Measurements from ENCODE around the gene IL17B. TPM values are rescaled to one million over a fixed set of nuclear protein-coding genes. Genes with fewer than 3 reads are reported as not detected.
A peak's percentile ranks its signal among the peaks of the same experiment; 100 is the strongest.

Gene IL17B
- total RNA-seq, 4 donors from 2014 or later: 1.2 TPM; not detected in 3

GRCh38 chr5:149415066-149415967 lies 36.2 kb upstream of the IL17B start:
- intact Hi-C loops (cut with DNase I; ENCODE audit: low total_unique reads): no loop called here
- Histone ChIP-seq H3K9me3 (no peaks in the 10 kb centered on the region), H3K36me3 (no peaks in the 10 kb centered on the region), H3K27me3 (no peaks in the 10 kb centered on the region), H3K4me3 (no peak overlapping the region), H3K27ac (peak overlapping the region; percentile 29 to 60 (median 48)), H3K4me1 (peaks cover 7 to 8% of the 10 kb centered on the region in 2 donors)
- in situ Hi-C loops (cut with MboI; ENCODE audit: low sequenced_read_pairs in 4 of 4): no loop called here
- TF ChIP-seq POLR2A (IDR thresholded peaks at IDR 0.05): no peak
- TF ChIP-seq, protein P1, sequence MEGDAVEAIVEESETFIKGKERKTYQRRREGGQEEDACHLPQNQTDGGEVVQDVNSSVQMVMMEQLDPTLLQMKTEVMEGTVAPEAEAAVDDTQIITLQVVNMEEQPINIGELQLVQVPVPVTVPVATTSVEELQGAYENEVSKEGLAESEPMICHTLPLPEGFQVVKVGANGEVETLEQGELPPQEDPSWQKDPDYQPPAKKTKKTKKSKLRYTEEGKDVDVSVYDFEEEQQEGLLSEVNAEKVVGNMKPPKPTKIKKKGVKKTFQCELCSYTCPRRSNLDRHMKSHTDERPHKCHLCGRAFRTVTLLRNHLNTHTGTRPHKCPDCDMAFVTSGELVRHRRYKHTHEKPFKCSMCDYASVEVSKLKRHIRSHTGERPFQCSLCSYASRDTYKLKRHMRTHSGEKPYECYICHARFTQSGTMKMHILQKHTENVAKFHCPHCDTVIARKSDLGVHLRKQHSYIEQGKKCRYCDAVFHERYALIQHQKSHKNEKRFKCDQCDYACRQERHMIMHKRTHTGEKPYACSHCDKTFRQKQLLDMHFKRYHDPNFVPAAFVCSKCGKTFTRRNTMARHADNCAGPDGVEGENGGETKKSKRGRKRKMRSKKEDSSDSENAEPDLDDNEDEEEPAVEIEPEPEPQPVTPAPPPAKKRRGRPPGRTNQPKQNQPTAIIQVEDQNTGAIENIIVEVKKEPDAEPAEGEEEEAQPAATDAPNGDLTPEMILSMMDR (IDR thresholded peaks at IDR 0.05 in 4 of 5, conservative IDR thresholded peaks at IDR 0.05 in 1 of 5): no peak
- no peak for DNase-seq
- ATAC-seq: no peak

DNA sequence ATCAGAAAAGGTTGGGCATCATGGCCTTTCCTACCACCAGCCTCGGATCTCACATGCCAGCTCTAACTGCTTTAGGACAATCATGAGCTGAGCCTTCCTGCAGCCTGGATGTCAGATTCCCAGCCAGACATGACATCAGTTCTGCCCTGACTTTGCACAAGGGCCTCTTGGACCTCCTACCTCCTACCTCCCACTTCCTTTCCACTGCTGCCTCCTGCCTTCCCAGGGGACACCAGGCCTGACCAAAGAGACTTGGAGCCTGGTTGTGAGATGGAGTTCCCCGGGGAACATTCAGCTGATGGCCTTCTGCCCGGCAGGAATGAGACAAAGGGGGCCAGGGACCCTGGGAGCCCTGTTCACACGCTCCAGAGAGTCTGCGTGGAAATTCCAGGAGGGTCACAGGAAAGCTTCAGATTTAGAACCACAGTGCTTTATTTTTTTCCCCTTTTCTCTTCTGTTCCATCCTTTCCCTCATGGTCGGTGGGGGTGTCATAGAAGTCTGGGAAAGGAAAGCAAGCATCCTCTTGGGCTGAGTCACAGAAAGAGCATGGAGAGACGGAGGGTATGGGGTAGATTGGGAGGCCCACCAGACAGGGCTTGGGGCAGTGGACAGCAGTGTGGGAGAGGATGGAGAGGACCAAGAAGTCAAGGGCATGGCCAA lies 35.4 kb upstream of the IL17B start:
- Histone ChIP-seq H3K27me3 (no peaks in the 10 kb centered on the region), H3K4me3 (peak overlapping the region in 1 of 4 donors; percentile 9), H3K27ac (peak overlapping the region; percentile 29 to 60 (median 49)), H3K4me1 (peaks cover 0 to 2% of the 10 kb centered on the region in 2 donors), H3K36me3 (no peaks in the 10 kb centered on the region), H3K9me3 (no peaks in the 10 kb centered on the region)
- intact Hi-C loops (cut with DNase I; ENCODE audit: low total_unique reads) (no loop called here), in situ Hi-C loops (cut with MboI; ENCODE audit: low sequenced_read_pairs in 4 of 4) (no loop called here)
- TF ChIP-seq, protein P1 (IDR thresholded peaks at IDR 0.05 in 4 of 5, conservative IDR thresholded peaks at IDR 0.05 in 1 of 5): no peak
- TF ChIP-seq POLR2A (IDR thresholded peaks at IDR 0.05): no peak
- ATAC-seq (peak; percentile 35 to 38), DNase-seq (no peak)

DNA sequence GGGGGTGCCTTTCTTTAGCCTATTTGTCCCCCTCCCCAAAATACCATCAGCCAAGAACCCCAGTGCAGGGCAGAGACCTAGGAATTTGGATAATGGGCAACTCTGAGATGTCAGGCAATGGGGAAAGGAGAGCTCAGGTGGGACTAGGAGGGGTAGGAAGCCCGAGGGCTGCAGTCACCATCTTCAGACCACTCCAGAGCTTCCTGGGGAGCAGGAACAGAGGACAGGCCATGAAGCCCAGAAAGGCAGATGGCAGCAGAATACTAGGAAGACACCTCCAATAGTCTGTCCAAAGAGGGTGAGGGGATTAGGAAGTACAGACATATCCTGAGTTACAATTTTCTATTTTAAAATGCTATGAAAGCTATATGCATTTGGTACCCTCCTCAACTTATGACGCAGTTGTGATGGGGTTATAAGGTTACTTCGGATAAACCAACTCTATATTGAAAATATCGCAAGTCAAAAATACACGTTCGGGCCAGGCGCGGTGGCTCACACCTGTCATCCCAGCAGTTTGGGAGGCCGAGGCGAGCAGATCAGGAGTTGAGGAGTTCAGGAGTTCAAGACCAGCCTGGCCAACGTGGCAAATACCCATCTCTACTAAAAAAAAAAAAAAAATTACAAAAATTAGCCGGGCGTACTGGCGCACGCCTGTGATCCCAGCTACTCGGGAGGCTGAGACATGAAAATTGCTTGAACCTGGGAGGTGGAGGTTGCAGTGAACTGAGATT lies 34.6 kb upstream of the IL17B start:
- H3K27ac ChIP-seq: peak overlapping the region; percentile 5 to 60 (median 36)
- H3K9me3 ChIP-seq: no peaks in the 10 kb centered on the region
- H3K36me3 ChIP-seq: no peaks in the 10 kb centered on the region
- in situ Hi-C loops (cut with MboI; ENCODE audit: low sequenced_read_pairs in 4 of 4): no loop called here
- H3K27me3 ChIP-seq: no peaks in the 10 kb centered on the region
- TF ChIP-seq POLR2A (IDR thresholded peaks at IDR 0.05): no peak
- TF ChIP-seq, protein P1 (IDR thresholded peaks at IDR 0.05 in 4 of 5, conservative IDR thresholded peaks at IDR 0.05 in 1 of 5): no peak
- intact Hi-C loops (cut with DNase I; ENCODE audit: low total_unique reads): no loop called here
- DNase-seq: no peak
- no peak for ATAC-seq
- H3K4me3 ChIP-seq: peak overlapping the region in 2 of 4 donors; percentile 30 to 51
- H3K4me1 ChIP-seq: no peaks in the 10 kb centered on the region

DNA sequence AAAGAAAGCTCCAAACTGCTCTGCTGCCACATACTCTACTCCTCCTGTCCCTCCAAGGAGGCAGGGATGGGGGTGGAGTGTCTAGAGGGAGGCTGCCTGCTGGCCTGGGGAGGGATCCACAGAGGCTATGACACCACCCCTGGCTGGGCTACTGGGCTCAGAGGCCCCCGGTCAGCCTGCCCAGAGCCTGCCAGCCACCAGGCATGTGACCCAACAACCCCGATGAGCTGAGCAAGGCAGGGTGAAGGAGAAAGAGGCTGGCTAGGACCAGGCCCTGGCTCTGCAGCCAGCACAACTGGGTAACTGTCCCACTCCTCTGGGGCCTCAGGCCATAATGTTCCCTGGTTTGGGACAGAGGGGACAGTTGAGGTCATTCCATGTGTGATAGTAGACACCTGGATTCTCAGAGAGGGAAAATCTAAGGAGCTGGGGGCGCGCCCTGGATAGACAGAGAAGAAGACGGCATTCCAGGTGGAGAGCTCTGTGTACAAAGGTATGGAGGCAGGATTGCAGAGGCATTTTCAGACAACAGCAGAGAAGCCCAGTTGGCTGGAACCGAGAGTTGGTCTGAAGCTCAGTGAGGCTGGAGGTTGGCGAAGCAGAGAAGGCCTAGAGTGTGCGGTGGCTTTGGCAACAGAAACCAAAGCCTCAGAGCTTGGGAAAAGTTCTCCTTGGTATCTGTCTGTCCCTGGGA lies 33.8 kb upstream of the IL17B start:
- ATAC-seq (no peak), DNase-seq (no peak)
- TF ChIP-seq, protein P1 (IDR thresholded peaks at IDR 0.05 in 4 of 5, conservative IDR thresholded peaks at IDR 0.05 in 1 of 5): no peak
- no peak for TF ChIP-seq POLR2A (IDR thresholded peaks at IDR 0.05)
- H3K27ac ChIP-seq: peak overlapping the region; percentile 5 to 60 (median 36)
- H3K4me1 ChIP-seq: no peaks in the 10 kb centered on the region
- in situ Hi-C loops (cut with MboI; ENCODE audit: low sequenced_read_pairs in 4 of 4): no loop called here
- H3K27me3 ChIP-seq: no peaks in the 10 kb centered on the region
- H3K4me3 ChIP-seq: peak overlapping the region in 2 of 4 donors; percentile 30 to 51
- intact Hi-C loops (cut with DNase I; ENCODE audit: low total_unique reads): no loop called here
- H3K36me3 ChIP-seq: no peaks in the 10 kb centered on the region
- no peaks in the 10 kb centered on the region for H3K9me3 ChIP-seq
